Muscle layer of duodenum (tissue), 2 donors: ENCODE measurements around the gene PGAP3.

Source experiments
- H3K27ac ChIP-seq: one replicate; pipeline ENCODE4 v1.7.0; 2013; ENCODE audit warnings: mild to moderate bottlenecking, low read length
- H3K27me3 ChIP-seq: one replicate; pipeline ENCODE4 v1.7.0; 2013; ENCODE audit warnings: low read depth, mild to moderate bottlenecking, control low read depth, low read length
- H3K36me3 ChIP-seq, 2 donors: one replicate each; pipeline ENCODE4 v1.7.0; 2013; ENCODE audit warnings: low read length in 2 of 2, control low read depth in 1 of 2, mild to moderate bottlenecking in 1 of 2; ENCODE audit not compliant: insufficient read depth in 2 of 2, control insufficient read depth in 1 of 2
- H3K4me1 ChIP-seq, 2 donors: one replicate each; pipeline ENCODE4 v1.7.0; 2013; ENCODE audit warnings: low read length in 2 of 2, mild to moderate bottlenecking in 2 of 2, control low read depth in 1 of 2, moderate library complexity in 1 of 2; ENCODE audit not compliant: insufficient read depth in 2 of 2, control insufficient read depth in 1 of 2
- H3K4me3 ChIP-seq, 2 donors: one replicate each; pipeline ENCODE4 v1.7.0; 2013; ENCODE audit warnings: low read length in 2 of 2, low read depth in 1 of 2, mild to moderate bottlenecking in 1 of 2
- H3K9me3 ChIP-seq, 2 donors: one replicate each; pipeline ENCODE4 v1.7.0; 2013; ENCODE audit warnings: low read length in 2 of 2, control low read depth in 1 of 2, mild to moderate bottlenecking in 1 of 2; ENCODE audit not compliant: control insufficient read depth in 1 of 2
- donor health status: healthy.

PGAP3 gene

GRCh38 chr17:39636927-39637736, 50.7 kb downstream of the PGAP3 start, which contains the start of gene STARD3:
Gene STARD3 (plus strand): TSS chr17:39637144. CDS start chr17:39653532, 16,388 bp downstream.
- Histone ChIP-seq H3K4me3 (peak within 1 kb of the TSS; percentile 73 to 91), H3K9me3 (no peaks in the 10 kb centered on the region), H3K27ac (peak within 1 kb of the TSS; percentile 92), H3K4me1 (peaks cover 10 to 53% of the 10 kb centered on the region in 2 donors), H3K27me3 (no peaks in the 10 kb centered on the region), H3K36me3 (no peaks in the 10 kb centered on the region)

GRCh38 chr17:39636587-39636926, 51.3 kb downstream of the PGAP3 start:
- peaks cover 10 to 53% of the 10 kb centered on the region in 2 donors for H3K4me1 ChIP-seq

GRCh38 chr17:39635614-39636176, 52.2 kb downstream of the PGAP3 start:
- H3K27me3 ChIP-seq: no peaks in the 10 kb centered on the region
- peaks cover 10 to 49% of the 10 kb centered on the region in 2 donors for H3K4me1 ChIP-seq
- no peak overlapping the region for H3K27ac ChIP-seq
- H3K4me3 ChIP-seq: no peak overlapping the region
- H3K36me3 ChIP-seq: no peaks in the 10 kb centered on the region
- H3K9me3 ChIP-seq: no peaks in the 10 kb centered on the region

More at GRCh38 chr17:39636587-39636926, 51.3 kb downstream of the PGAP3 start:
- no peaks in the 10 kb centered on the region for H3K27me3 ChIP-seq
- peak overlapping the region; percentile 73 to 91 for H3K4me3 ChIP-seq
- no peaks in the 10 kb centered on the region for H3K36me3 ChIP-seq
- H3K27ac ChIP-seq: peak overlapping the region; percentile 92
- no peaks in the 10 kb centered on the region for H3K9me3 ChIP-seq

- Histone ChIP-seq H3K9me3 (no peaks in the 10 kb centered on the region), H3K27me3 (no peaks in the 10 kb centered on the region), H3K4me3 (no peak overlapping the region), H3K4me1 (peaks cover 5 to 38% of the 10 kb centered on the region in 2 donors), H3K27ac (no peak overlapping the region), H3K36me3 (no peaks in the 10 kb centered on the region)
Measured at GRCh38 chr17:39634384-39634871, 53.4 kb downstream of the PGAP3 start.

- Histone ChIP-seq H3K27ac (peak overlapping the region; percentile 56), H3K36me3 (no peaks in the 10 kb centered on the region), H3K9me3 (no peaks in the 10 kb centered on the region), H3K4me3 (peak overlapping the region in 1 of 2 donors; percentile 7), H3K27me3 (no peaks in the 10 kb centered on the region), H3K4me1 (peaks cover 5 to 31% of the 10 kb centered on the region in 2 donors)
Measured at GRCh38 chr17:39633570-39634183, 54.2 kb downstream of the PGAP3 start.

GRCh38 chr17:39632153-39632941, 55.5 kb downstream of the PGAP3 start:
- peak overlapping the region; percentile 86 for H3K27ac ChIP-seq
- H3K27me3 ChIP-seq: peaks cover 5% of the 10 kb centered on the region
- peak overlapping the region in 1 of 2 donors; percentile 16 for H3K4me3 ChIP-seq
- H3K9me3 ChIP-seq: no peaks in the 10 kb centered on the region
- no peaks in the 10 kb centered on the region for H3K36me3 ChIP-seq
- H3K4me1 ChIP-seq: peaks cover 5 to 21% of the 10 kb centered on the region in 2 donors

- peaks cover 1 to 26% of the 10 kb centered on the region in 2 donors for H3K4me1 ChIP-seq
- H3K27ac ChIP-seq: peak overlapping the region; percentile 86
Measured at GRCh38 chr17:39631403-39631802, 56.5 kb downstream of the PGAP3 start.

GRCh38 chr17:39629898-39630297, 58.0 kb downstream of the PGAP3 start:
- Histone ChIP-seq H3K4me3 (peak overlapping the region in 1 of 2 donors; percentile 16), H3K4me1 (peaks cover 0 to 21% of the 10 kb centered on the region in 2 donors), H3K36me3 (no peaks in the 10 kb centered on the region), H3K27ac (peak overlapping the region; percentile 82), H3K27me3 (peaks cover 24% of the 10 kb centered on the region), H3K9me3 (no peaks in the 10 kb centered on the region)

More at GRCh38 chr17:39631403-39631802, 56.5 kb downstream of the PGAP3 start:
- Histone ChIP-seq H3K4me3 (no peak overlapping the region), H3K36me3 (no peaks in the 10 kb centered on the region), H3K27me3 (peaks cover 11% of the 10 kb centered on the region), H3K9me3 (no peaks in the 10 kb centered on the region)

- H3K9me3 ChIP-seq: no peaks in the 10 kb centered on the region
- H3K36me3 ChIP-seq: no peaks in the 10 kb centered on the region
- peak overlapping the region; percentile 82 for H3K27ac ChIP-seq
- H3K4me1 ChIP-seq: peaks cover 0 to 19% of the 10 kb centered on the region in 2 donors
- peak overlapping the region in 1 of 2 donors; percentile 16 for H3K4me3 ChIP-seq
- peaks cover 27% of the 10 kb centered on the region for H3K27me3 ChIP-seq
Measured at GRCh38 chr17:39629494-39629880, 58.4 kb downstream of the PGAP3 start.

GRCh38 chr17:39628655-39629493, 59.0 kb downstream of the PGAP3 start:
- H3K9me3 ChIP-seq: no peaks in the 10 kb centered on the region
- peaks cover 27% of the 10 kb centered on the region for H3K27me3 ChIP-seq
- H3K4me1 ChIP-seq: peaks cover 0 to 14% of the 10 kb centered on the region in 2 donors
- H3K27ac ChIP-seq: peak overlapping the region; percentile 82
- no peaks in the 10 kb centered on the region for H3K36me3 ChIP-seq
- peak overlapping the region in 1 of 2 donors; percentile 16 for H3K4me3 ChIP-seq
